SHP77 (cell line): ENCODE measurements around the gene TNNI3K.
A peak's percentile ranks its signal among the peaks of the same experiment; 100 is the strongest.

Experiments
- DNase-seq, 2 experiments: peaks; one replicate each; lab custom pipeline; 2025; lab: John Stamatoyannopoulos, UW

The TNNI3K gene

DNA sequence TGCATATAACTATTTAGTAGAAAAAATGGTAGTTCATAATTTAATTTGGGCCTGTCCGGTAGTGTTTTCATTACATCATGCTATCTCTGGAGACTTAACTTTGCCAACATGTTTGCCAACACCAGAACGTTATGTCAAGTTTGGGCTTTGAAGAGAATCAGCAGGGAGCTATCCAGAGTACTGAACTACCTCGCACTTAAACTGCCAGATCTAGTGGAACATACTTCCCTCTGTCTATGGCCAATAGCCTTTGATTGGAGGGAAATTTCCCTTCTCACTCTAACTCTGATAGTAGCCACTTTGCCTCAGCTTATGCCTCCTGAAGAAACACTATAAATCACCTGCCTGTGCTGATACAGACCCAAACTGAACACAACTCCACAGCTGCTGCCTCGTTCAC lies 267.2 kb downstream of the TNNI3K start:
- DNase-seq, result no peak

DNA sequence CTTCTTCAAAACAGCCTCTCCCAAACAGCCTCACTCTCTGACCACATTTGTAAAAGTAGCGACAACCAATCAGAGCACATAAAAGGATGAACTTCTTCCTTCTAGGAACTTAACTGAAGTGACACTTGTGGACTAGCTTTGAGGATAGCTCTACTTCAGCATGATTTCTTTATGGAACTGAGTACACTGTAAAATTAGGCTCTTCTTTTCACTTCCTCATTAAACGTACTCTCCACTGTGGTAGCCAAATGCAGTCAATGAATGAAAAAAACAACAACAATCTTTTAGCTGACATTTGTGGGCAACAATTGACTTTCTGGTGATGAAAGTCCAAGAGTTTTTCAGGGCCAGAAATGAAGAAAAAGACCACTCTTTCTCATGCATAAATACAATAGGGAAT lies 267.7 kb downstream of the TNNI3K start:
- no peak for DNase-seq

DNA sequence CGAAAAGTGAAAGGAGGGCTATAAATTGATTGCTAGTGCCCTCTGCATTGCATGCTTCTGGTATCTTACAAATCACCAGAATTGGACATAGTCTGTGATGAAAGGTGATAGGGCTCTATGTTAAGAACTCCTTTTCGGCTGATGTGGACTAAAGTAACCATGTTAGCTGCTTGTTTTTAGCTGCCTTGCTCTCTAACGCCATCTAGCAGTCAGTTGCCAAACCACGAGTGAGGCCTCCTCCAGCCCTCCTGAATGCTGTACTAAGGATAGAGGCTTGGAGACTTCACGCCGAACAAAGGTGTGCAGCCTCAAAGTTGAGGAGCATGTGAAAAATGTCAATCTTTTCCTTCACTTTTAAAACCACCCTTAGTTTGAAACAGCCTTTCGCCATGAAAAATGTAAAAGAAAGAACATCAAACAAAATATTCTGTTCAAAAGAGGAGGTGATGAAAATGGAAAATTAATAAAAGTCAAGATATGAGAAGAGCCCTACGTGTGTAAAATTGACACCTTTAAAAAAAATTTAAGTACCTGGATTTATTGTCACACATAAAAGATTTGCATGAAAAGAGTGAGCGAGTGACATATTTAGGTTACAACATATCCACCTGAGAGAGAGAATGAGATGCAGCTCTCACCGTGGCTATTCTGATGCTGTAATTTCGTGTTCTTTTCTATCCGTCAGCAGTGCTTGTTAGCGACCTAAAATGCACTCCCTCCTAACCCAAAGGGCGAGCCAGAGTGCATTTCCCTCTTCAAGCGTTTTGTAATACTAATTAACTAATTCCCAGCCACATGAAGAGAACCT lies 269.1 kb downstream of the TNNI3K start:
- peak; percentile 62 to 68 for DNase-seq

DNA sequence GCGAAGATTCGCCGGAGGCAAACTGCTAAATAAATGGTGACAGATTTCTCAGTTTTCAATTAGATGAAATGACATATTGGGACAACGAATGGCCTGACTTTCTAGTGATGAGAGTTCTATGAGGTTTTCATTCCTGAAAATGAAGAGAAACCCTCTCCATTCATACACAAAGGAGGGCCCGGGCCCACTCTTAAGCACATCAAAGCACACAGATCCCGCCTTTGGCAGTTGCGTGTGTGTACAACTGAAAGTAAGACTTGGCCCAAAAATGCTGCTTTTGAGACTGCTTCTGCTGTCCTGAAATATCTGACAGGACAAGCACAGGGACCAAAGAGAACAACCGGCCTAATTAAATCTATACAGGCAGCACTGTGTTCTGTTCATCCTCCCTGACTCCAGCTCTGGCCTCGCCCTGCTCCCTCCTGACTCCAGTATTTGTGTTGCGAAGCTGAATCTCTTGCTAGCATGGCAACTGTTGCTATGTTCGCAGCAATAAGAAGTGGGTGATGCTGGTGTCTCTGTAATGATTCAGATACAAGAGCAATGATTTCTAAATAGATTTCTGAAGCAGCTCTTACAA lies 269.8 kb downstream of the TNNI3K start:
- DNase-seq, result peak; percentile 68 to 82

DNA sequence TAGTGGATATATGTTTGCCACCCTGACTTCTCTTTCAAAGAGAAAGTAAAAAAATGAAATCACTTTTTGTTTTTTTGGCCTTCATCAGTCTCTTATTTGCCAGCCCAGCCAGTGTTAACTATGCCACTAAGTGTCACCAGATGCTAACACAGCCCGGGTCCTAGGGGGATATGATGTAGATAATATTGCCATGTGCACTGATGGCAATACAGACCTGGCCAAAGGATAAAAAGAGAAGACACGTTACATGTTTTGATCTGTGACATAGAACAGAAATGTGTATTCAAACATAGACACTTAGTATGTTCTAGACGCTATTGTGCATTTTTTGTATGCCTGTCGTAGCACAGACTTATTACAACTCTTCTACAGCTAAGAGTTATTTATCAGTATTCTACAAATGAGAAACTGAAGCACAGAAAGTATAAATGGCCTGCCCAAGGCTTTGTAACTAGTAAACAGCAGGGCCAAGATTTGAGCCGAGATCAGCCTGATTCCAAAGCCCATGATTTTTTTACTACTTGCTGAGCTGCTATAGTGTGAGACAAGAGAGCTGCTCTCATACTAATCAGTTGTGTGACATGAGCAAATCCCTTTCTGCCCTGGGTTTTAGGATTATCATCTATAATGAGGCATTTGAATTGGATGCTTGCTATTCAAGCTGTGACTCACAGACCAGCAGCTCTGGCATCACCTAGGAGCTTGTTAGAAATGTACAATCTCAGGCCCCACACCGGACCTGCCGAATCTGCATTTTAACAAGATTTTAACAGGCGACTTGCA lies 270.9 kb downstream of the TNNI3K start:
- peak in 1 of 2 experiments; percentile 6 for DNase-seq

DNA sequence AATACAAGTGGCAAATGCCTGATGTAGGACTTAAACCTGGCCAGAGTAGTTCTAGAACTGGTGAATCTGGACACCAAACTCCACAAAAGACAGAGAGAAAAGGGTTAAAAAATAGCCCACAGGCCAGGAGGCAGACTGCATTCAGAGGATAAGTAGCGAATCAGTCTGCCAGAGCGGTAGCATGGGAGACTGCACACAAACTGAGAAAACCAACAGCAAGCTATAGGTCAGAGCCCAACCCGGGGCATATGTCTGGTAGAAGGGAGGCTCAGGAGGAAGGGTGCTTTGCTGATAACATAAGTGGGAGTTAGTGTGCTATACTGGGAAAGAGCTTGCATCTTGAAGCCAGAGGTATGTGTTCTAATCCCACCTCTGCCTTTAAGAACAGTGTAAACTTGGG lies 273.3 kb downstream of the TNNI3K start:
- no peak for DNase-seq

DNA sequence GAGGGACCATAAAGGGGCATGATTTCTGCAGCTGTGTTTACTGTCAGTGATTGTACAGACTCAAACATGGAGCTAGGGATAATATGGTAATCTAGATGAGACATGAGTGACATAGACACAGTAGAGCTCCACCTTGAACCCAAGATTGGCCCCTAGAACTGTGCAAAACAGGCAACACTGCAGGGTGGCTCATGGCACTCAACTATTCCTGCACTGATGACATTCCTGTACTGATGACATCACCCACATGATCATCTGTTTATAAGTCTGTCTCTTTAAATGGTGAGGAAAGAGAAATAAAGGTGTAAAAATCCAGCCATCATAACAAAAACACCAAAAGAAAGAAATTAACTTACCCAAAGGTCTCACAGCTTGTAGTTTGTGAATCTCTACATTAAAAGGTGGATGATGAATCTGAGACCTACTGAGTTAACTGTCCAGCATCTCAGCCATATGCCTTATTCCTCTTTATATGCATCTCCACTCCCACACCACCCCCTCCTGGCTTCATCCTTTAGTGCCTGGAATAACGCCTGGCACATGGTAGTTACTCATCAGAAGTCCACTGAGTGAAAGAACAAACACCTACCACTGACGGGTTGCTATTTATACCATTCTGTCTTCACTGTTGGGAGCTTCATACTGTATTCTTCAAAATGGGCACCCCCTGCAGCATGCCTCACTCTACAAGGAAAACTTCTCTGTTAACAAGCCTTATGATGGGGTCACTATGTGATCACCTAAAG lies 277.2 kb downstream of the TNNI3K start, which contains the start of gene LRRC53:
LRRC53 (minus strand) TSS at position 442 of the 746 bp plus-strand sequence. CDS start 29,262 bp downstream, outside the sequence.
- DNase-seq, result no peak

DNA sequence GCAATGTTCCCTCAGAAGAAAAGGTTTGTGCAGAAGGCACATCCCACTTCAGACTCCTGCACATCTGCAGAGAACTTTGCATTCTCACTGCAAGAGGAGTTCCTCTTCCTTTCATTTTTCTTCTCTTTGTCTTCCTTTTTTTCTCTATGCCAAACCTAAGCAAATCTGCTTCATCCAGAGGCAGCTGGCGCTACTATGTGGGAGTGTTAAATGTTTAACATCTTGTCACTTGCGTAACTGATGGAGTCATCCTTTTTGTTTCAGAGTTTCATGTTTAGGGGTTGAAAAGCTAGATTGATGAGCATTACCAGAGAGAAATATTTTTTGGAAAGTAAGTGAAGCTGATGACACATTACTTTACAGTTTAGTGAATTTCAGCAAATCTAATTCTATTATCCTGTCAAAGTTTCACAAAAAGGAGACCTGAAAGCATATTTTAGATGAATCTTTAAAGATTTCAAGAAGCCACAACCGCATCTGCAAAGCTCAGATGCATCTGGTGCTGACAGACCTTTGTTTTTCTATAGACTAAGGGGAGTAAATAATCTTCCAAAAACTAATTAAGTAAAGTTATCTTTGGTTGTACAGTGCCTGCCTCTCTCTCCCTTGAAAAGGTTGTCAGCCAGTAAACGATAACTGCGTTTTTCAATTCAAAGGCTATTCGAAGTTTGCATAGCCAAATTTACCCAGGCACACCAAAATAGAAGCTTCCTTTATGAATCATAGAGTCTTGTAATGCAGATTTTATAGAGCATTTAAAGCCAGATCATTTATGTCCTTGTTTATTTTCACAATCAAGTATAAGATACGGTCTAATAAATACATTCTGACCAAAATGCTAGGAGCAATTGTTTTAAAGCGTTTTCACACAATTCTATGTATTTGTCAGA lies 278.5 kb downstream of the TNNI3K start:
- no peak for DNase-seq

DNA sequence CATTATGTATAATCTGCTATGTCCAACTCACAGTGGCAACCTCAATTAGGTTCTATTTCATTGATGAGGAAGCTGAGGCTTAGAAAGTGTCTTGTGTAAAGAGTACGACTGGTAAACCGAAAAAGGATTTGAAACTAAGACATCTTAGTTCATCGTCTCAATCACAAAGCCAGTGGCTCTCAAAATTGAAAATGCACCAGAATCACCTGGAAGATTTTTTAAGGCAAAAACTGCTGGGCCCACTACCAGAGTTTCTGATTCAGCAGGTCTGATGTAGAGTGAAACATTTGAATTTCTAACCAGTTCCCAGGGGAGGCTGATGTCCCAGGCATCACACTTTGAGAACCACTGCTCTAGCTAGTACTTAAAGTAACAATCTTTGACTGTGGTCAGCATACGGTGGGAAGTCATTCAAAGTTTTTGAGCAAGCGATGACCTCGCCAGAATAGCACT lies 282.4 kb downstream of the TNNI3K start:
- DNase-seq, result no peak

DNA sequence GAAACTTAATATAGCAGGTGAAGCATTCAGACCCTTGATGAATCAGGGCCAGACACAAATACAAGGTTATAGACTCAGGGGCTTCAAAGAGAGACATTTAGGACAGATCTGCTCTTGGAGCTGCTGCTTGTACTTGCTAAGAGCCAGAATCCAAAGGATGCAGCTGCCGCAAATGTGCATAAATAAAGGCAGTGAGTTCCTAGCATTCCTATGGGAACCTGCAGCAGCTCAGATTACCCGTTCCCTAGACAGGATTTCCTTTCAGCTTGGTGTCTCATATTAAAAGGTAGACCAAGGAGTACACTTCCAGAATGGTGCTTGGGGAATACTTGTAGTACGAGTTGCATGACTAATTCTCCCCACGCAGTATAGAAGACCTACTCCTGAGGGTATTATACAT lies 287.0 kb downstream of the TNNI3K start:
- no peak for DNase-seq

DNA sequence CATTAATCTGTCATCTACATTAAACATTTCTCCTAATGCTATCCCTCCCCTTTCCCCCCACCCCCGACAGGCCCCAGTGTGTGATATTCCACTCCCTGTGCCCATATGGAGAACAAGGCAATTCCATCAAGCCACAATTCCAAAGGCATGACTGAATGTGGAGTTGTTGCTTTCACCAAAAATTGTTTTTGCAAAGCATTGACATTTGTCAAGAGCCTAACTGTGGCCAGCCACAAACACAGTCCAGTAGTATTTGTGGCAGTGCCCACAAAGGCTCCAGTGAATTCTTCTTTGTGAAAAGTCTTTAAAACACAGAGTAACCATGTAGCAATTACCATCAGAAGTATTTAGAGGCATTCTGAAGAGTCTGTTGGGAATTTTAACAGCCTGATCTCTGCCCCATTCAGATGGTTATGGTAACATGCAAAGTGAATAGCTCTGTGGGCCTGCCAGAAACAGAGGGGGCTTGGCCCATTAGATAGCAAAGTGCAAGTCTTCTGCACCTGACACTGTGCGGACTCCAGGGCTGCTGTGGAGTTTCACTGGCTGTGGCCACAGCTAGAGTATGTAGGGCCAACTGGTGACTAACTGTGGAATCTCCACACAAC lies 288.8 kb downstream of the TNNI3K start:
- no peak for DNase-seq

DNA sequence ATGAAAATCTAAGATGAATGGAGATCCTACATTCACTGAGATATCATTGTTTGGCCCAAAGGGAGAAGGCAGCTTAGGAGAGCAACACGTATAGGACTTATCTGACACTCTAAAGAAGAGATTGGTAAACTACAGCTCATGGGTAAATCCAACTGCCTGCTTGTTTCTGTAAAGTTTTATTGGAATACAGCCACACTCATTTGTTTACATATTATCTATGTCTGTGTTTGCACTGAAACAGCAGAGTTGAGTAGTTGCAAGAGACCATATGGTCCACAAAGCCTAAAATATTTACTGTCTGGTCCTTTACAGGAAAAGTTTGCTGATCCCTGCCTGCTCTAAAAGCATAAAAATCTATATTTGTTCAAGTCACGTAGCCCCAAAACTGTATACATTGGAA lies 291.5 kb downstream of the TNNI3K start:
- DNase-seq, result no peak

DNA sequence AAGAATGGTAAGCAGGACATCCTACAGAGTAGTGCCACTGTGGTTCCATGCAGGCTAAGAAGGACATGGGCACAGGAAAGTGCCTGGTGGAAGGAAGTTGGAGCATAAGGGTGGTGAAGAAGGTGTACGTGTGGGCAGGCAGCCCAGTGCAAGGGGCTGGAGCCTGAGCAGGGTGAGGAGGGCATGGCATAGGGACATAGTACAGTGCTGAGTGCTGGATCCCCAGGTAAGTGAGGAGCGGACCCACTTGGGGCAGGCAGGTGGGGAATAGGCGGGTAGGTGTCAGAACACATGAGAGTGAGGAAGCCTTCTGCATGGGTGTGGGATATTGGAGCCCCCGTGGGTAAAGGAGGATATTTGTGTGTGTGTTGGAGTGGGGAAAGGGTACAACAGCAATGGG lies 292.9 kb downstream of the TNNI3K start:
- no peak for DNase-seq

DNA sequence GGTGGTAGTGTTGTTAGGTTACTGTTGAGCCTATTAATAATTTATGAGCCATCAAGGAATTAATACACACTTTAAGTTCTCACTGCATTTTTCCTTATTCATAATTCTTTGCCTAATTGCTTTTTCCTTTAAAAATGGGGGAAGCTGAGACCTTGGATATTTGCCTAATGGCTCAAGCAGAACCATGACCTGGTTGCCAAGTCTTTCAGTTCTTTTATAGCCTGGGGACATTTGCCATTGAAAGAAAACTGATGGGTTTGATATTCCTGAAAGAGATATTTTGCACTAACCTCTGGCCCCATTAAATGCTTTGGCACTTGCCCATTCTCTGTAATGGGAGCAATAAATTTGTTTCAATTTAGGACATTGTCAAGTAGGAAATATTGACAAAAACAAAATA lies 295.7 kb downstream of the TNNI3K start:
- no peak for DNase-seq

DNA sequence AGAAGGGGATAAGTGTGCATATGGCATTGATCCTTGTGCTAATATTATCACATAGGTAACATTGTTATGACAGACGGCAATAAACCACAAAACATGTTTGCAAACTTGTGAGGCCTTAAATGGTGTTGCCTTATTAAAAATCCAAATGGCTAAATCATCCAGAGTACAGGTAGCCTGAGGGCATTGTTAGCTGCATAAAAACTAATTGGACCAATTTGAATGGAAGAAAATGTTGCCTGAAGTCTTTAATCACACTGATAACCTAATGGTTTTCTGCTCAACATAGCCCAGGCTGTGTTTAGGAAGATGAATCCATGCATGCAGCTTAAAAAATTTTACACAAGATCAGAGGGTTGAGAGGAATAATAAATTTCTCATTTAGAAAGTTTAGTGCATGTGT lies 296.6 kb downstream of the TNNI3K start:
- no peak for DNase-seq

DNA sequence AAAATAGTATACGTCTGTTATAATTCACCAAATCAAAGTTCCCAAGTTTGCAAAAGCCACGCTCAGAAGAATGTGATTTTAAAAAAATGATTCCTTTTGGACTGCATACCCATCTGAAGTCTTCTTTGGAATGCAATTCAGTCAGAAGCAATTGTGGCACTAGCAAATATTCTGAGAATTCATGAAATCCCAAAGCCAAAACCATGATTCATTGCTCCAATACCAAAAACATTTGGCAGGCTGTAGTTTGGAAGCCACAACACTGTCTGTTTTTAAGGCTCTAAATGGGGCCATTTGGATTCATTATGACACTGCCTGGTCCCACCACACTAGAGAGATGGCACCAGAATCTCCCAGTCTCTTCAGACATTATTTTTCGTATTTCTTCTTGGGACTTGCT lies 299.1 kb downstream of the TNNI3K start:
- DNase-seq, result no peak

DNA sequence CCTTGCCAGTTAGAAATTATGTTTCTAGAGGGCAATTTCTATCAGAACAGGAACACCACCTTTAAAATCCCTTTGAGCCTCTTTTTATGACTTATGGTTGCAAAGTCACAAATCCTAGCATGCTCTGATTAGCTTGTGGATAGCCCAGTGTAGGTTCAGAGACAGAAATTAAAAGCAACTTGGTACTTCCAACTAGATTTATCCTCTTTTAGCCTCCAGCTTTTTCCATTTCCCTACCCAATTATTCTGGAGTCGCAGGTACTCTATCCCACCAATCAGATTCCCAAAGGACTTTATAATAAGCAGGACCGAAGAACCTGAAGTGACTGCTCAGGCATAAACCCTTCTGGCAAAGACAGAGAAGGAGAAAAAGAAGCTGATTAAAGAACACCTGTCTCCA lies 310.6 kb downstream of the TNNI3K start:
- no peak for DNase-seq

DNA sequence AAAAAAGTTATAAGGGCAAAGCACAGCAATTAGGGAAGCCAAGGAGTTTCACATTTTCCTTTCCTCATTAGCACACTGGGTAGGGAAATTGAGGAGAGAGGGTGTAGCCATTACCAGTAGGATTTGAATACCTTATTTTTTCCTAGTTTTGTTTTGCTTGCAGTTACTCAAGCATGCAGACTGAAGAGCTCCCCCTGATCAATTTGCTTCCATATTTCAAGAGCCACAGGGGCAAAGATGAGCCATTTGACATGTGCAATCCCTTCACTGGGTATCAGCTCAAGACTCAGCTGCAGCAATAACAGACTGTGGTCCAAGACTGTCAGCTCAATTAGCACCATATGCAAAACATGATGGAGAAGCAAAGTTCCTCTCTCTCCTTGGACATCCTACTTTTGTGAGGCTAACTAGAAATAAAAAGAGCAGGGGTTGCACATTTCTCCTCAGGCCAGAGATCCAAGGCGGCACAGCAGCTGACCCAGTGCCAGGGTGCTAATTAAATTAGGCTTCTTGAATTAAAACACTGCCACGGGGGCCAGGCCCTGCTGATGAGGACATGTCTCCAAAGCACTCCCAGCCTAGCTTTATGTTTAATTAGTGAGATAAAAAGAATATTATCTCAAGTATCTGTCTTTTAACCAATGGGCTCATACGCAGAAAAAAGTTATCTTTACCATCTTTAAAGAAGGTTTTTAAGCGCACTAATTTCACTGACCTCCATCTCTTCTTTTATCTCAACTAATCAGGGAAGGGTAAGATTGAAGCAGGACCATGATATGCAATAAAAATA lies 314.0 kb downstream of the TNNI3K start:
- no peak for DNase-seq

DNA sequence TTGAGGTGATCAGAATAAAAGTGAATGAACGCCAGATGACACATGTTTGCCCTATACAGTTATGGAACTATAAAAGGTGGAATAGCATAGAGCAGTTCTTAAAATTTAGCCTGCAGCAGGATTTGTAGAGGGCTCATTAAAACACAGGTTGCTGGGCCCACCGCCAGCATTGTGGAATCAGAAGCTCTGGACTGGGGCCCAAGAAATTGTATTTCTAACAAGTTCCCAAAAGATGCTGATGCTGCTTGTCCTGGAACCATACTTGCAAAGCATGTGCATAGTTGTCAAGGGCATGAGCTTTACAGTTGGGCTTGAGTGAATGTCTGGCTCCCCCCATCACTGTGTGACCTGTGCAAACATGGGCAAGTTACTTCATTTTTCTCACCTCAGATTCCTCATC lies 314.7 kb downstream of the TNNI3K start:
- no peak for DNase-seq
